CD8-positive, alpha-beta memory T cell (primary cell): ENCODE data around the gene THEMIS. TPM values are rescaled to one million over a fixed set of nuclear protein-coding genes. Genes with fewer than 3 reads are reported as not detected.

Experiments used
- CTCF ChIA-PET: fragments of 350-600 bp; sonication (Branson Sonifier 250); formaldehyde crosslinking; loops from one replicate; lab custom pipeline; 2021; ENCODE audit warnings: antibody characterized with exemption; lab: Charles Lee
- POLR2A ChIA-PET: fragments of 350-600 bp; sonication (Branson Sonifier 250); formaldehyde crosslinking; loops from one replicate; lab custom pipeline; 2021; ENCODE audit warnings: antibody characterized with exemption; lab: Charles Lee
- DNase-seq, 5 donors: peaks; one replicate each; pipeline versions ENCODE4 v3.0.0 to v3.0.0-alpha.2; 2020 to 2022; ENCODE audit warnings: mixed read lengths in 1 of 5
- H3K27ac ChIP-seq: one replicate; pipeline ENCODE4 v1.7.0; 2013; ENCODE audit warnings: low read depth, mild to moderate bottlenecking, low read length, moderate library complexity
- H3K27me3 ChIP-seq: 2 replicates; pipeline ENCODE4 v1.7.0; 2013; ENCODE audit warnings: low read length, mild to moderate bottlenecking; ENCODE audit not compliant: insufficient read depth, poor library complexity, severe bottlenecking
- H3K36me3 ChIP-seq: 2 replicates; pipeline ENCODE4 v1.7.0; 2013; ENCODE audit warnings: mild to moderate bottlenecking, low read length, moderate library complexity; ENCODE audit not compliant: insufficient read depth
- H3K4me1 ChIP-seq: 2 replicates; pipeline ENCODE4 v1.7.0; 2013; ENCODE audit warnings: mild to moderate bottlenecking, low read length, moderate library complexity; ENCODE audit not compliant: insufficient read depth
- H3K4me3 ChIP-seq: 2 replicates; pipeline ENCODE4 v1.7.0; 2013; ENCODE audit warnings: mild to moderate bottlenecking, low read length
- H3K9me3 ChIP-seq: 2 replicates; pipeline ENCODE4 v1.7.0; 2013; ENCODE audit warnings: mild to moderate bottlenecking, low read length
- H3K27ac Mint-ChIP-seq, 8 donors: one replicate each; pipeline ENCODE4 v1.8.0; 2020 to 2021; ENCODE audit warnings: mixed read lengths in 8 of 8, mild to moderate bottlenecking in 6 of 8, inconsistent platforms in 3 of 8, moderate library complexity in 3 of 8
- H3K27me3 Mint-ChIP-seq, 2 donors: one replicate each; pipeline ENCODE4 v1.8.0; 2020 to 2021; ENCODE audit warnings: mixed read lengths in 2 of 2, mild to moderate bottlenecking in 1 of 2, moderate library complexity in 1 of 2
- H3K36me3 Mint-ChIP-seq, 3 donors: one replicate each; pipeline ENCODE4 v1.8.0; 2020 to 2021; ENCODE audit warnings: mixed read lengths in 3 of 3, inconsistent platforms in 1 of 3, mild to moderate bottlenecking in 1 of 3
- H3K4me1 Mint-ChIP-seq, 3 donors: one replicate each; pipeline ENCODE4 v1.8.0; 2020 to 2021; ENCODE audit warnings: mixed read lengths in 3 of 3, inconsistent platforms in 1 of 3, mild to moderate bottlenecking in 1 of 3
- H3K4me3 Mint-ChIP-seq, 7 donors: one replicate each; pipeline ENCODE4 v1.8.0; 2020 to 2021; ENCODE audit warnings: mixed read lengths in 7 of 7, mild to moderate bottlenecking in 6 of 7, moderate library complexity in 4 of 7, inconsistent platforms in 2 of 7
- H3K9me3 Mint-ChIP-seq, 5 donors: one replicate each; pipeline ENCODE4 v1.8.0; 2020 to 2022; ENCODE audit warnings: mixed read lengths in 5 of 5, mild to moderate bottlenecking in 3 of 5, moderate library complexity in 2 of 5, inconsistent platforms in 1 of 5
- polyA plus RNA-seq: library from polyadenylated mRNA; unstranded; fragments of 300-500 nt; fragmentation: Illumina TruSeq; gene quantifications from one replicate; pipeline ENCODE4 v1.2.3, GENCODE V29; 2021
- total RNA-seq, 2 experiments: library from RNA; stranded (reverse); gene quantifications; one replicate each; pipeline ENCODE4 v1.2.3, GENCODE V29; 2021

THEMIS gene
- total and polyA plus RNA-seq, 3 experiments from 2014 or later: 39.9 to 107 (median 40.6) TPM

GRCh38 chr6:127811900-127812570, 88.8 kb downstream of the THEMIS start:
- no peaks in the 10 kb centered on the region for H3K9me3 Mint-ChIP-seq
- no peaks in the 10 kb centered on the region for H3K36me3 ChIP-seq
- H3K4me1 Mint-ChIP-seq: peaks cover 89 to 99% (median 96%) of the 10 kb centered on the region in 3 donors
- ChIA-PET CTCF (interaction anchor here (2.4 kb wide), 1 partner anchor 44 kb away, joined by 6 read pairs; no protein-coding TSS in a partner anchor), POLR2A (interaction anchor here (0.9 kb wide), 1 partner anchor 9 kb away, joined by 3 read pairs; no protein-coding TSS in a partner anchor)
- peak overlapping the region; percentile 8 to 95 (median 50) for H3K27ac Mint-ChIP-seq
- no peaks in the 10 kb centered on the region for H3K9me3 ChIP-seq
- no peaks in the 10 kb centered on the region for H3K27me3 Mint-ChIP-seq
- H3K27me3 ChIP-seq: no peaks in the 10 kb centered on the region
- H3K4me1 ChIP-seq: peaks cover 81% of the 10 kb centered on the region
- peak overlapping the region in 6 of 7 donors; percentile 30 to 80 (median 58) for H3K4me3 Mint-ChIP-seq
- peaks cover 3 to 76% (median 23%) of the 10 kb centered on the region in 3 donors for H3K36me3 Mint-ChIP-seq
- H3K27ac ChIP-seq: no peak overlapping the region
- H3K4me3 ChIP-seq: no peak overlapping the region
- DNase-seq: no peak

GRCh38 chr6:127807806-127808517, 92.9 kb downstream of the THEMIS start:
- H3K4me3 ChIP-seq: no peak overlapping the region
- Mint-ChIP-seq H3K4me3 (peak overlapping the region in 6 of 7 donors; percentile 2 to 54 (median 32)), H3K9me3 (no peaks in the 10 kb centered on the region), H3K27me3 (no peaks in the 10 kb centered on the region), H3K4me1 (peaks cover 84 to 98% (median 97%) of the 10 kb centered on the region in 3 donors), H3K27ac (peak overlapping the region in 6 of 8 donors; percentile 39 to 77 (median 53)), H3K36me3 (peaks cover 26 to 83% (median 32%) of the 10 kb centered on the region in 3 donors)
- H3K9me3 ChIP-seq: no peaks in the 10 kb centered on the region
- H3K4me1 ChIP-seq: peaks cover 76% of the 10 kb centered on the region
- DNase-seq: no peak
- ChIA-PET POLR2A (interaction anchor here (0.9 kb wide), 2 partner anchors 12 to 38 kb away, joined by 3 read pairs; no protein-coding TSS in a partner anchor), CTCF (interaction anchor here (1.9 kb wide), 1 partner anchor 93 kb away, joined by 4 read pairs; the partner anchor contains the start of gene THEMIS)
- no peak overlapping the region for H3K27ac ChIP-seq
- H3K36me3 ChIP-seq: peaks cover 8% of the 10 kb centered on the region
- no peaks in the 10 kb centered on the region for H3K27me3 ChIP-seq

DNA sequence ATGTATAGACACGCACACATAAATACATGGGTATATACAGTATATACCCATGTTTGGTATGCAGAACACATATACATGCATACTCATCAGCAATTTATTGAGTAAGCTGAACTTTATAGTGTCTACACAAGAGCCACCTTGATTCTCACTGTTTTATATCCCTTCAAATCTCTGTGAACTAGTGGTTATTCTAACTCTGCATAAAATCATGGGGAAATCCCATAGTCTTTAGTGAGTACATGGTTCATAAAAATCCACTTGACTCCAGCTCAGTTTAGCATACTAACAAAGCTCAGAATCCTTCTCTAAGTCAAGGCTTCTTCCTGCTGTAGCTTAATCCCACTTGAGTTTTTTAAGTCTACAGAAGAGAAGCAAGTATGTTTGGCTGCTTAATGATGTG, 104.1 kb downstream of the THEMIS start:
- Mint-ChIP-seq H3K27me3 (no peaks in the 10 kb centered on the region), H3K4me3 (peak overlapping the region in 2 of 7 donors; percentile 35 to 53), H3K4me1 (peaks cover 81 to 94% (median 94%) of the 10 kb centered on the region in 3 donors), H3K36me3 (peaks cover 24 to 58% (median 34%) of the 10 kb centered on the region in 3 donors), H3K27ac (peak overlapping the region in 2 of 8 donors; percentile 40 to 73), H3K9me3 (no peaks in the 10 kb centered on the region)
- Histone ChIP-seq H3K4me3 (no peak overlapping the region), H3K27ac (no peak overlapping the region), H3K36me3 (peaks cover 4% of the 10 kb centered on the region), H3K4me1 (peaks cover 54% of the 10 kb centered on the region), H3K9me3 (no peaks in the 10 kb centered on the region), H3K27me3 (no peaks in the 10 kb centered on the region)
- no peak for DNase-seq
- ChIA-PET POLR2A (interaction anchor here (1.0 kb wide), 1 partner anchor 11 kb away, joined by 3 read pairs; no protein-coding TSS in a partner anchor), CTCF (no interaction called here)

DNA sequence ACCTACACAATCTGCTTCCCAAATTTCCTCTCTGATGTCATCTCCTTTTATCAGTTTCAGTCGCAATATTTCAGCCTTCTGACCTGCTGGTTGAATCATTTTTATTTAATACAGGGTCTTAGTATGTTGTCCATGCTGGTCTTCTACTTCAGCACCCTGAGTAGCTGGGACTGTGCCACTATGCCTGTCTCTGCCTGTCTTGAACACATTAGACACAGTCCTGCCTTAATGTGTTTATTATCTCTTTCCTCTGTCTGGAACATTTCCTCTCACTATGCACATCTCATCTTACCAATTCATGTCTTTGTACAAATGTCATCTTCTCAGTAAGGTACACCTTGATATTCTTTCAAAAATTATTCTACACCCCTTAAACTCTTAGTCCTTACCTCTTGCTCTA, 106.5 kb downstream of the THEMIS start:
- Histone ChIP-seq H3K36me3 (peaks cover 4% of the 10 kb centered on the region), H3K9me3 (no peaks in the 10 kb centered on the region), H3K27ac (no peak overlapping the region), H3K4me1 (peaks cover 72% of the 10 kb centered on the region), H3K4me3 (no peak overlapping the region), H3K27me3 (no peaks in the 10 kb centered on the region)
- peaks cover 5 to 53% (median 23%) of the 10 kb centered on the region in 3 donors for H3K36me3 Mint-ChIP-seq
- peaks cover 77 to 92% (median 92%) of the 10 kb centered on the region in 3 donors for H3K4me1 Mint-ChIP-seq
- H3K27me3 Mint-ChIP-seq: no peaks in the 10 kb centered on the region
- no peaks in the 10 kb centered on the region for H3K9me3 Mint-ChIP-seq
- no peak for DNase-seq
- ChIA-PET POLR2A (no interaction called here), CTCF (no interaction called here)
- H3K4me3 Mint-ChIP-seq: peak overlapping the region in 5 of 7 donors; percentile 2 to 40 (median 20)
- H3K27ac Mint-ChIP-seq: peak overlapping the region in 7 of 8 donors; percentile 3 to 86 (median 49)

GRCh38 chr6:127793396-127793795, 107.5 kb downstream of the THEMIS start:
- CTCF ChIA-PET: no interaction called here

GRCh38 chr6:127792616-127793015, 108.2 kb downstream of the THEMIS start:
- Histone ChIP-seq H3K36me3 (peaks cover 4% of the 10 kb centered on the region), H3K27ac (no peak overlapping the region), H3K4me1 (peaks cover 77% of the 10 kb centered on the region), H3K27me3 (no peaks in the 10 kb centered on the region), H3K9me3 (no peaks in the 10 kb centered on the region), H3K4me3 (no peak overlapping the region)
- Mint-ChIP-seq H3K9me3 (no peaks in the 10 kb centered on the region), H3K4me3 (peak overlapping the region in 4 of 7 donors; percentile 3 to 59 (median 29)), H3K27me3 (no peaks in the 10 kb centered on the region), H3K4me1 (peaks cover 83 to 96% (median 95%) of the 10 kb centered on the region in 3 donors), H3K36me3 (peaks cover 0 to 47% (median 17%) of the 10 kb centered on the region in 3 donors), H3K27ac (peak overlapping the region in 5 of 8 donors; percentile 36 to 85 (median 77))
- peak in 1 of 5 donors; percentile 59 for DNase-seq
- POLR2A ChIA-PET: no interaction called here
- CTCF ChIA-PET: no interaction called here

More at GRCh38 chr6:127793396-127793795, 107.5 kb downstream of the THEMIS start:
- H3K4me1 Mint-ChIP-seq: peaks cover 83 to 96% (median 95%) of the 10 kb centered on the region in 3 donors
- no peaks in the 10 kb centered on the region for H3K27me3 ChIP-seq
- H3K4me3 Mint-ChIP-seq: peak overlapping the region in 5 of 7 donors; percentile 9 to 59 (median 23)
- no peak overlapping the region for H3K4me3 ChIP-seq
- no peak for DNase-seq
- no peak overlapping the region for H3K27ac ChIP-seq
- H3K4me1 ChIP-seq: peaks cover 75% of the 10 kb centered on the region
- POLR2A ChIA-PET: no interaction called here
- H3K27me3 Mint-ChIP-seq: no peaks in the 10 kb centered on the region
- H3K36me3 Mint-ChIP-seq: peaks cover 0 to 53% (median 21%) of the 10 kb centered on the region in 3 donors
- no peaks in the 10 kb centered on the region for H3K9me3 ChIP-seq
- peak overlapping the region; percentile 15 to 85 (median 74) for H3K27ac Mint-ChIP-seq
- peaks cover 4% of the 10 kb centered on the region for H3K36me3 ChIP-seq
- no peaks in the 10 kb centered on the region for H3K9me3 Mint-ChIP-seq

DNA sequence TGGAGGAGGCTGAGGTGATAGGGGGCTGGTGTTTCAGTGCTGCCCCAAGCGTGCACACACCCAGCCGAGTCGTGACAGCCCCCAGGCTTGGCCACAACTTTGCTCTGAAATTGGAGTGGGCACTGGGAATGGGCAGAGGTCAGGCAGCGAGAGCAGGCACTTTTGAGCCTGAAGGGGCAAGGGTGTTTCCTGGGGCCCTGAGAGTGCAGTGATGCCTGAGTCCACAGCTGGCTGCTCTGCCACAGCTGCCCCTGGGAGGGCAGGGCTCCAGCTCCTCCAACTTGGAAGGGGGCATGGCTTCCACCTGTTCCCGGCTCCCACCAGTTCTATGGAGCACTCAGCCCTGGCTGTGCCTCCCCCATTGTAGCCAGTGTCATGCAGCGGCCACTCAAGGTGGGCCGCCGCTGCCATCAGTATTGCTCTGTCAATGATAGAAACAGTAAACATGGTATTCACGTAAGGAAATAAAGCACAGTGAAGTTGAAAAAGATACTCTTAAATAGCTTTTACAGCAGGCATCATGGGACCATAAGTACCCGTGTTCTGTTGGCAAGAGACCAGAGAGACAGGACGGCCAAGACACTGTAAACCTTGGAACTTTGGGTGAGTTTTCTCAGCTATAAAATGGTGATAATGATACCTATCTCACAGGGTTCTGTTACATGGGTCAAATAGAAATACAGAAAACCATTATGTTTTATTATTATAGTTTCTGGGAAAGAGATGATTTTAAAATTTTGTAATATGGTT, 108.9 kb downstream of the THEMIS start:
- H3K36me3 Mint-ChIP-seq: peaks cover 0 to 43% (median 12%) of the 10 kb centered on the region in 3 donors
- H3K27me3 ChIP-seq: no peaks in the 10 kb centered on the region
- peaks cover 76% of the 10 kb centered on the region for H3K4me1 ChIP-seq
- H3K9me3 ChIP-seq: no peaks in the 10 kb centered on the region
- H3K4me1 Mint-ChIP-seq: peaks cover 82 to 96% (median 94%) of the 10 kb centered on the region in 3 donors
- H3K27ac Mint-ChIP-seq: peak overlapping the region in 5 of 8 donors; percentile 4 to 71 (median 37)
- H3K4me3 ChIP-seq: no peak overlapping the region
- H3K27ac ChIP-seq: no peak overlapping the region
- peaks cover 4% of the 10 kb centered on the region for H3K36me3 ChIP-seq
- no peak for DNase-seq
- H3K27me3 Mint-ChIP-seq: no peaks in the 10 kb centered on the region
- ChIA-PET CTCF (interaction anchor here (1.4 kb wide), 1 partner anchor 55 kb away, joined by 3 read pairs; no protein-coding TSS in a partner anchor), POLR2A (no interaction called here)
- no peaks in the 10 kb centered on the region for H3K9me3 Mint-ChIP-seq
- peak overlapping the region in 1 of 7 donors; percentile 8 for H3K4me3 Mint-ChIP-seq
